OCI-LY3 (cell line): Measurements from ENCODE around the gene HSPA12A.

Experiments
- H2AFZ ChIP-seq: fragments of 200-600, 300-600 bp; shearing (Covaris generic); 2 replicates; pipeline ENCODE4 v1.6.0; 2014; ENCODE audit warnings: antibody characterized with exemption, low read depth, low read length
- H3K27ac ChIP-seq: fragments of 200-600, 300-600 bp; sonication (generic); 2 replicates; pipeline ENCODE4 v1.5.1; 2014; ENCODE audit warnings: mild to moderate bottlenecking, low read length, moderate library complexity, mixed read lengths
- H3K27me3 ChIP-seq: fragments of 200-600, 300-600 bp; sonication (generic); 2 replicates; pipeline ENCODE4 v1.6.1; 2014; ENCODE audit warnings: low read depth, low read length, mixed read lengths
- H3K36me3 ChIP-seq: fragments of 200-600, 300-600 bp; sonication (generic); replicated peaks from 2 replicates; pipeline ENCODE3; 2014; ENCODE audit warnings: low read depth, low read length, mixed read lengths
- H3K4me1 ChIP-seq: fragments of 300-600, 200-600 bp; sonication (generic); 2 replicates; pipeline ENCODE4 v1.6.1; 2014; ENCODE audit warnings: low read length, mixed read lengths
- H3K4me2 ChIP-seq: fragments of 200-600, 300-600 bp; sonication (generic); 2 replicates; pipeline ENCODE4 v1.6.1; 2014; ENCODE audit warnings: low read length, mixed read lengths
- H3K4me3 ChIP-seq: fragments of 300-600, 200-600 bp; sonication (generic); 2 replicates; pipeline ENCODE4 v1.5.1; 2014; ENCODE audit warnings: antibody characterized with exemption, mild to moderate bottlenecking, low read length, moderate library complexity
- H3K79me2 ChIP-seq: fragments of 300-600, 200-600 bp; shearing (Covaris generic); 2 replicates; pipeline ENCODE4 v1.6.1; 2014; ENCODE audit warnings: mild to moderate bottlenecking, low read length, mixed read lengths
- H3K9ac ChIP-seq: fragments of 300-600, 200-600 bp; shearing (Covaris generic); 2 replicates; pipeline ENCODE4 v1.6.0; 2014; ENCODE audit warnings: mild to moderate bottlenecking, low read length, moderate library complexity
- H3K9me3 ChIP-seq: fragments of 200-600, 300-600 bp; shearing (Covaris generic); 2 replicates; pipeline ENCODE4 v1.6.1; 2014; ENCODE audit warnings: low read length, mixed read lengths; ENCODE audit not compliant: insufficient read depth
- H4K20me1 ChIP-seq: fragments of 200-600, 300-600 bp; sonication (generic); 2 replicates; pipeline ENCODE4 v1.6.1; 2016; ENCODE audit warnings: low read length, mixed read lengths; ENCODE audit not compliant: insufficient read depth
- CTCF ChIP-seq: fragments of 200-600, 300-600 bp; sonication (generic); IDR thresholded peaks from 2 replicates; pipeline ENCODE4 v1.5.1; 2014; ENCODE audit warnings: antibody characterized with exemption, low read length, low read depth
- EZH2phosphoT487 ChIP-seq: fragments of 200-600 bp; shearing (Covaris generic); IDR thresholded peaks from 2 replicates; pipeline ENCODE4 v1.6.1; 2018; ENCODE audit warnings: antibody characterized with exemption, mixed run types, low read depth

The HSPA12A gene

GRCh38 chr10:116674901-116675423, 67.4 kb downstream of the HSPA12A start:
- H3K36me3 ChIP-seq, result no peaks in the 10 kb centered on the region
- no peak for TF ChIP-seq CTCF
- no peak for TF ChIP-seq EZH2phosphoT487
- H3K79me2 ChIP-seq, result no peaks in the 10 kb centered on the region
- H3K4me2 ChIP-seq, result no peak overlapping the region
- no peaks in the 10 kb centered on the region for H4K20me1 ChIP-seq
- no peaks in the 10 kb centered on the region for H3K4me1 ChIP-seq
- no peaks in the 10 kb centered on the region for H3K9me3 ChIP-seq
- H3K27ac ChIP-seq, result no peak overlapping the region
- no peak overlapping the region for H2AFZ ChIP-seq
- H3K27me3 ChIP-seq, result no peaks in the 10 kb centered on the region
- no peak overlapping the region for H3K9ac ChIP-seq
- no peak overlapping the region for H3K4me3 ChIP-seq

GRCh38 chr10:116673866-116674265, 68.5 kb downstream of the HSPA12A start:
- Histone ChIP-seq H3K4me1 (no peaks in the 10 kb centered on the region), H3K27ac (no peak overlapping the region), H3K4me2 (no peak overlapping the region), H3K27me3 (no peaks in the 10 kb centered on the region), H2AFZ (no peak overlapping the region), H3K79me2 (no peaks in the 10 kb centered on the region), H3K9me3 (no peaks in the 10 kb centered on the region), H3K4me3 (no peak overlapping the region), H4K20me1 (no peaks in the 10 kb centered on the region), H3K9ac (no peak overlapping the region), H3K36me3 (no peaks in the 10 kb centered on the region)
- TF ChIP-seq EZH2phosphoT487, result no peak
- TF ChIP-seq CTCF, result no peak

- Histone ChIP-seq H3K36me3 (no peaks in the 10 kb centered on the region), H3K9ac (no peak overlapping the region), H3K27ac (no peak overlapping the region), H3K27me3 (no peaks in the 10 kb centered on the region), H3K4me1 (no peaks in the 10 kb centered on the region), H3K4me3 (no peak overlapping the region), H3K4me2 (no peak overlapping the region), H2AFZ (no peak overlapping the region), H4K20me1 (no peaks in the 10 kb centered on the region), H3K9me3 (no peaks in the 10 kb centered on the region), H3K79me2 (no peaks in the 10 kb centered on the region)
- TF ChIP-seq CTCF, result no peak
- TF ChIP-seq EZH2phosphoT487, result no peak
Measured at GRCh38 chr10:116672891-116673290, 69.5 kb downstream of the HSPA12A start.

- Histone ChIP-seq H3K27me3 (no peaks in the 10 kb centered on the region), H3K4me2 (no peak overlapping the region), H3K79me2 (no peaks in the 10 kb centered on the region), H3K36me3 (no peaks in the 10 kb centered on the region), H4K20me1 (no peaks in the 10 kb centered on the region), H2AFZ (no peak overlapping the region), H3K4me1 (no peaks in the 10 kb centered on the region), H3K27ac (no peak overlapping the region), H3K9me3 (no peaks in the 10 kb centered on the region), H3K9ac (no peak overlapping the region), H3K4me3 (no peak overlapping the region)
- TF ChIP-seq EZH2phosphoT487 (no peak), CTCF (no peak)
Measured at GRCh38 chr10:116671274-116671926, 71.0 kb downstream of the HSPA12A start.
